HG02884 (cell line): ENCODE measurements around the gene PNKD.

ENCODE experiments used
- ATAC-seq: cut with Tn5 transposase; IDR thresholded peaks from one replicate; pipeline ENCODE4 v1.9.1; 2021; ENCODE audit warnings: mild to moderate bottlenecking, moderate library complexity; ENCODE audit not compliant: unreplicated experiment

Gene PNKD

DNA sequence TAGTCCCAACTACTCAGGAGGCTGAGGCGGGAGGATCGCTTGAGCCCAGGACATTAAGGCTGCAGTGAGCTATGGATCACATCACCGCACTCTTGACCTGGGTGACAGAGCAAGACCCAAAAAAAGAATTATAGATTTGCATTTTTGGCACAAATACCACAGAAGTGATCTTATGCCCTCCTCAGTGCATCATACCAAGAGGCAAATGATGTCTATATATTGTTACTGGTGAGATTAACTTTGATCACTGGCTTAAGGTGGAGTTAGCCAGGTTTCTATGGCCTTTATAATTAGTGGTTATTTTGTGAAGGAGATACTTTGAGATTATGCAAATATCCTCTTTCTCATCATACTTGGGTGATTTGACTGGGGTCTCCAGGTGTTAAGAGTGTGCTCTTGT lies 64.2 kb downstream of the PNKD start:
- no peak for ATAC-seq

GRCh38 chr2:218340656-218341055 lies 70.3 kb downstream of the PNKD start:
- ATAC-seq, result no peak

DNA sequence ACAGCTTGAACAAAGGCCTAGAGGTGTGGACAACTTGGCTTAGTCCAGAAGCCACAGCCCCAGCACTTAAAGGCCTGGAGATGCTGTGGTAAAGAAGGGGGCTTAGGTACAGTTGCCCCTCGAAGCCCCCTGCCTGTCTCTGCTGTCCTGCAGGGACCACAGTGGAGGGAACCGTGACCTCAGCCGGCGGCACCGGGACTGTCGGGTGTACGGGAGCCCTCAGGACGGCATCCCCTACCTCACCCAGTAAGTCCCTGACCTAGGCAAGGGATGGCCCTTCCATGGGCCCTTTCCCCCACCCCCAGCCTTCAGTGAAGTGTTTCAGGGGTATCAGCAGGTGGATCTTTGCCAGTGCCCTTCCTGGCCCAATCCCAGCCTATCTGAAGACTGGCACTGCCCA lies 71.1 kb downstream of the PNKD start:
- ATAC-seq, result no peak

DNA sequence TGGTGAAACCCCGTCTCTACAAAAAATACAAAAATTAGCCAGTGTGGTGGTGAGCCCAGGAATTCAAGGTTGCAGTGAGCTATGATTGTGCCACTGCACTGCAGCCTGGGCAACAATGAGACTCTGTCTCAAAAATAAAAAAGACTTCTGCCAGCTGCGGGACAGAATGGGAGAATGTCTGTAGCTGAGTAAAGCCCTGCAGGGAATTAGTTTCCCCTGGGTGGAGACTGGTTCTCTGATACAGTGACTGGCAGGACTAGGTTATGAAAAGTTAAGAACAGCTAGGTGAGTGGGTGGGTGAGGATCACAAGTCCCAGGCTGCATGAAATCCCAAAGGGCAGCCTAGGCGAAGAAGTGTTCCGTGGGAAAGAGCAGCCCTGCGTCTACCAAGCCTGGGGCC lies 72.5 kb downstream of the PNKD start:
- no peak for ATAC-seq

GRCh38 chr2:218343591-218343990 lies 73.3 kb downstream of the PNKD start:
- no peak for ATAC-seq

GRCh38 chr2:218344090-218344754 lies 73.9 kb downstream of the PNKD start:
- ATAC-seq, result no peak

DNA sequence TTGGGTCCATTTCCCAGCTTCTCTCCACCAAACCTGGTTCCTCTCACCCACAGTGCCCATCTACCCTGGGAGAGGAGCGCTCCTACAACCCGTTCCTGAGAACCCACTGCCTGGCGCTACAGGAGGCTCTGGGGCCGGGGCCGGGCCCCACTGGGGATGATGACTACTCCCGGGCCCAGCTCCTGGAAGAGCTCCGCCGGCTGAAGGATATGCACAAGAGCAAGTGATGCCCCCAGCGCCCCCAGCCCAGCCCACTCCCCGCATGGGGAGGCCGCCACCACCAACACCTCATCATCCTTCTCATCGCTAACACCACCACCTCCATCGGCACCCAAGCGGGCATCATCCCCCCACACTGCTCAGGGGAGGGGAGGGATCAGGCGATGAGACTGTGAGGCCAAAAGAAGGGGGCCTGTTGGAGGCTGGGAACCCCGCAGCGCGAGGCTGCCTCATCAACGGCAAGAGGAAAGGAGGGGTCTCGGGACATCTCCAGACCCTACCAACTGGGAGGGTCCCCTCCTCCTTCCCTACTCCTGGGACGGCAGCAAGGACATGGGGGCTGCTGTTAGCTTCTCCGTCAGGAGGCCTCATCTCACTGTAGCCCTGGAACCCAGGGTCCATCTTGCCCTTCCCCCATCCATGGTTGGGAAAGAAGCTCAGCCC lies 74.6 kb downstream of the PNKD start:
- no peak for ATAC-seq

DNA sequence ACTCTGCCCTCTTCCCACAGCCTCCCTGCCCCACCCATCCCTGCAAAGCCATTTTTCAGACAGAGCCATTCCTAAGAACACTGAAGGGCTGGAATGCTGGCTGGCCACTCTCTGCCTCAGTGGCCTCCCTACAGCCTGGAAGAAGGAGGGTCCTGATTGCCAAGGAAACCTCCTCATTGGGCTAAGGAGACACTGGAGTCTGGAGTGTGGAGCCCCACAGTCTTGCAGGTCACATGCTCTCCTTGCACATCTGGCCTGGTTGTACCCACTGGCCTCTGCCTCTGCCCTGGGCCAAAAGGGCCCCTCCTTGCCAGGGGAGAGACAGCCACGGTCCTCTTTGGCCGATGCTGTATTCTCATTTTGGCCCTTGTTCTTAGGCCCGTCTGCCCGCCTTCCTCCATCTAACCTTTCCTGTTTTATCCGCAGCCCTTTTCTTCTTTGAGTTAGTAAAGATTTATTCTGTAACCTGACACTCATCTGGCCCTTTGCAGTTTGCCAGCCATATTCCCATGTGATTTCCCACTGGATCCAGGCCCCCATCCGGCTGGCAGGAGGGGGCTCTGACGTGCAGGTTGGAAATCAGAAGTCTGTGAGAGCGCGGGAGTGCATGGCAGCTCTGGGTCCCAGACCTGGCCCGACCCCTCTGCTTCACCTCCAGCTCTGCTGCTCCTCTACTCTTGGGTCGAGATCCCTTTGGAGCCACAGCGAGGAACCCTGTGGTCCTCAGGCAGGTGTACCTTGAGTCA lies 75.3 kb downstream of the PNKD start:
- no peak for ATAC-seq

- ATAC-seq, result no peak
These were observed 76.9 kb downstream of the PNKD start for GRCh38 chr2:218347172-218347571.

GRCh38 chr2:218354045-218354444 lies 83.7 kb downstream of the PNKD start:
- ATAC-seq, result no peak

DNA sequence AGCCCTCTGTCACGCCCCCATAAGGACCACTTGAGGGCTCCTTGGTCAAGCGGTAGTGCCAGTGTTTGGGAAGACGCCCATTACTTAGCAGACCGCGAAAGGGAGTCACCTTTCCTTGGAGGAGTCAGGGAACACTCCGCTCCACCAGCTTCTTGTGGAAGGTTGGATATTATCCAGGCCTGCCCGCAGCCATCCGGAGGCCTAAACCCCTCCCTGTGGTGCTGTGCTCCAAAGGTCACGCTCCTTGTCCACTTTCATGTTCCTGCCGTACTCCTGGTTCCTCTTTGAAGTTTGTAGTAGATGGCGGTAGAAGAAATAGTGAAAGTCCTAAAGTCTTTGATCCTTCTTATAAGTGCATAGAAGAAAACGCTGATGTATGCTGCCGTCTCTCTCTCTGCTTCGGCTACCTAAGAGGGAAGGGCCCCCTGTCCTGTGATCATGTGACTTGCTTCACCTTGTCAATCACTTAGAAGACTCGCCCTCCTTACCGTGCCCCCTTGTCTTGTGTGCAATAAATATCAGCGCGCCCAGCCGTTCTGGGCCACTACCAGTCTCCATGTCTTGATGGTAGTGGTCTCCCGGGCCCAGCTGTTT lies 84.6 kb downstream of the PNKD start:
- no peak for ATAC-seq

GRCh38 chr2:218357236-218358177 lies 87.2 kb downstream of the PNKD start:
- no peak for ATAC-seq

DNA sequence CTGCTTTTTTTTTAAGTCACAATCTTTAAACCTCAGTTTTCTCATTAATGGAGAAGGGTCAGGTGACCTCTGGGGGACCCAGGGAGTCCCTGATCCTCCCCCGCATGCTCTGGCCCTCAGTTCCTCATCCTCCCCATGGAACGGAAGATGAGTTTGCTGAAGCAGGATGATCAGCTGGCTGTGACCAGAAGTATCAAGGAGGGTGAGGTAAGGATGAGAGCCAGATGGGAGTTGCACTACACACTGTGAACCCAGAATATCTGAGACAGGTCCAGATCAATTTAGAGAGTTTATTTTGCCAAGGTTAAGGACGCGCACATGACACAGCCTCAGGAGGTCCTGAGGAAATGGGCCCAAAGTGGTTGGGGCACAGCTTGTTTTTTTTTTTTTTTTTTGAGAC lies 90.1 kb downstream of the PNKD start:
- ATAC-seq, result no peak

DNA sequence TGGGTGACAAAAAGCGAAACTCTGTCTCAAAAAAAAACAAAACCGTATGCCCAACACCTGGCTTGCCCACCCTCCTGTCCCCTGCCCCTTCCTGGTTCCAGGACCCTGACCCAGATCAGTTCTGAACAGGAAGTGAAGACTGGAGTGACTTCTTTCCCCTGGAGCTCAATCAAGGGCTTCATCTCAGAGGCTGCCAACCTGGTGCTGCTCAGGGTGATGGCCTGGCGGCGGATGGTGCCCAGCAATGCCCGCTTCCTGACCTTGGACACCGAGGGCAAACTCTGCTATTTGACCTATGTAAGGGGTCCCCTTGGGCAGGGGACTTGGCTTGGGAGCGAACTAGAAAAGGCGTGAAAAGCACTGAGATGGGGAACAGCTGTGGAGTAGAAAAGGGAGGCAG lies 92.3 kb downstream of the PNKD start:
- ATAC-seq, result no peak

DNA sequence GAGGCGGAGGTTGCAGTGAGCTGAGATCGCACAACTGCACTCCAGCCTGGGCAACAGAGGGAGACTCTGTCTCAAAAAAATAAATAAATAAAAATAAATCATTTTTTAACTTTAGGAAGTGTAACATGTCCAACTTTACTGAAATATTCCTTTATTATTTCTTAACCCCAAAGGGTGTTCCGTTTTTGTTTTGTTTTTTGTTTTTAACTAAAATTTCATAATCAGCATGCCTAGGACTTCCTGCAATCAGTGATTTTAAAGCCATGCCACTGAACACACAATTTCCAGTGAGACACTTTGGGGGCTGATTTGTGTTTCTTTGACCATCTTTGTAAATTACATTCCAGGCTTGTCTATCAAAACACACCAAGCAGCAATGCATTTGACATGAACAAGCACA lies 93.4 kb downstream of the PNKD start:
- ATAC-seq, result no peak

DNA sequence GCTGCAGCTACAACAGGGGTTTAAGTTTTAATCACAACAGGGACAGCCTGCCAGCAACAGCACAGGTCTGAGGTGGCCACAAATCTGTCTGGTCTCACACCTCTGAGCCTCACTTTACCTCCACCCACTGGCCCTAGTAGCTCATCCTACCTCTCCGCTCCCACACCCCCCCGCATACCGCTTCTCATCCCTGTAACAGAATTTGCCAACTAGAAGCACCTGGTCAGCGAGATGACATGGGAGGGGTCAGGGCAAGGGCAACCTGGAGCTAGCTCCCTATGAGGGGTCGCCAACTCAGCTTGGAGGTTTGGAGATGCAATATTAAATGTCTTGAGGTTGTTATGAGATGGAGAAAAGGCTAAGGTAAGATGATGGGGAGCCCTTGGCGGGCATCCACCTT lies 93.9 kb downstream of the PNKD start:
- ATAC-seq, result no peak

- no peak for ATAC-seq
These were observed 96.5 kb downstream of the PNKD start for GRCh38 chr2:218366621-218367414.

DNA sequence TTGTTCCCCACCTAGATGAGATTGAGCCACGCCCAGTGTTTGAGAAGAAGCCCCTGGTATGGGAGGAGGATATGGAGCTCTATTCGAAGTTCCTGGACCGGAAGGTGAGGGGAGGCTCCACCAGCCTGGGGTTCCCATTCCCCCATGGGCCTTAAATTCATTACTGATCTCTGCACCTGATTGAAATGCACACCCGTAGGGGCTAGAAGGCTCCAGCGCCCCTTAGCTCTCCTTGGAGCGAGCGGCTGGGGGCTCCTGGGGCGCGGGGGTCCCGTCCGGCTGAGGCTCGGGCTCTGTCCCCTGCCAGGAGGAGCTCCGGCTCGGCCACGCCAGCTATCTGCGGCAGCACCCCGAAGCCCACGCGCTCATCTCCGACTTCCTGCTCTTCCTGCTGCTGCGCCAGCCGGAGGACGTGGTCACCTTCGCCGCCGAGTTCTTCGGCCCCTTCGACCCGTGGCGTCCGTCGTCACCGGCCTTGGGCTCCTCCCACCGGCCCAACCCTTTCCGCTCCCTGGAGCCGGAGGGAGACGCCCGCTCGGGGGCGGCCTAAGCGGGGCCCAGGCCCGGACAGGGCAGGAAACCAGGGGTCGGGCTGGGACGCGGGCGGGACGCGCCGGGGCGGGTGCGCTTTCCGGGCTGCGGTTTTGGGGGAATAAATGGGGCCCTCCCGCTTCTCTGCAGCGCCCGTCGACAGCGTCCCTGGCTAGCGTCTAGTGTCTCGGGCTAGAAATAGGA lies 97.3 kb downstream of the PNKD start:
- peak; percentile 87 for ATAC-seq

GRCh38 chr2:218368150-218368528 lies 97.8 kb downstream of the PNKD start:
- no peak for ATAC-seq
